SJCRH30 (cell line): ENCODE data around the gene DNAJC15. TPM values are rescaled to one million over a fixed set of nuclear protein-coding genes. Genes with fewer than 3 reads are reported as not detected.

Experiments used
- DNase-seq, 2 experiments: peaks; one replicate each; pipeline ENCODE4 v3.0.0-alpha.2; 2015 to 2020
- H3K27ac ChIP-seq: fragments of 250-450 bp; sonication (Bioruptor Pico); 2 replicates; pipeline ENCODE4 v1.5.1; 2020; ENCODE audit warnings: mild to moderate bottlenecking, moderate library complexity
- H3K27me3 ChIP-seq: fragments of 250-450 bp; sonication (Bioruptor Pico); 2 replicates; pipeline ENCODE4 v1.5.1; 2020; ENCODE audit warnings: mild to moderate bottlenecking, moderate library complexity
- H3K36me3 ChIP-seq: fragments of 250-450 bp; sonication (Bioruptor Pico); 2 replicates; pipeline ENCODE4 v1.5.1; 2020; ENCODE audit warnings: mild to moderate bottlenecking, moderate library complexity
- H3K4me1 ChIP-seq: fragments of 250-450 bp; sonication (Bioruptor Pico); 2 replicates; pipeline ENCODE4 v1.5.1; 2020; ENCODE audit warnings: mild to moderate bottlenecking, moderate library complexity
- H3K4me3 ChIP-seq: fragments of 250-450 bp; sonication (Bioruptor Pico); 2 replicates; pipeline ENCODE4 v1.5.1; 2020; ENCODE audit warnings: mild to moderate bottlenecking, moderate library complexity
- H3K9me3 ChIP-seq: fragments of 250-450 bp; sonication (Bioruptor Pico); replicated peaks from 2 replicates; pipeline ENCODE4 v1.5.1; 2020; ENCODE audit warnings: mild to moderate bottlenecking, moderate library complexity
- total RNA-seq: library from RNA; depleted of rRNA; stranded (reverse); fragments of >200 nt; shearing (Covaris generic); gene quantifications from 2 replicates; pipeline ENCODE4 v1.2.3, GENCODE V29; 2014

DNAJC15 gene
- total RNA-seq, 1 experiment from 2014 or later, result 10.1 TPM

- peaks cover 4% of the 10 kb centered on the region; the same call in 1 of the 2 replicates for H3K36me3 ChIP-seq
- no peaks in the 10 kb centered on the region for H3K27me3 ChIP-seq
- H3K27ac ChIP-seq, result no peak overlapping the region
- no peaks in the 10 kb centered on the region for H3K9me3 ChIP-seq
- H3K4me3 ChIP-seq, result no peak overlapping the region
- H3K4me1 ChIP-seq, result no peaks in the 10 kb centered on the region
- no peak for DNase-seq
These were observed 55.0 kb downstream of the DNAJC15 start for GRCh38 chr13:43078399-43078798.

DNA sequence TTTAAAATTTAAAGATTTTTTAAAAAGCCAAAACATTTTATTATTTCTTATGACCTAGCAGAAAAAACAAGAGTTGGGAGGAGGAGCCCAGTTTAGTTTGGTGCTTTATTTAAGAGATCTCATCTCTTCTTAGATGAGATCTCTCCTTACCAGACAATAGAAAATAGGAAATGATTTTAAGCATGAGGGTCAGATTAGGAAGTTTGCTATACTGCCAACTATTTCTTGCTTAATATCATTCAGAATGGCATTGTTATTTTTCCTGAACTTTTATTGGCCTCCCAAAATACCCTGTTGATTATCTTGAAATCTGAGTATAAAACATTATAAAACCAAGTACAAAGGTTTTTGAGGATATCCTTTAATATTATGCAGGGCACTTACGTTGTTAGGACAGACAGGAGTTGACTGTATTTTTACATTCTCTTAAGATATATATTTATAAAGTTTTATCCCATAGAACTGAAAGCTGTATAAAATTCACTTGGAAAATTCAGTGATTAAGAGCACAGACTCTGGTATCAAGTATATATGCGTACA lies 56.1 kb downstream of the DNAJC15 start:
- Histone ChIP-seq H3K9me3 (no peaks in the 10 kb centered on the region), H3K36me3 (peaks cover 4% of the 10 kb centered on the region; the same call in 1 of the 2 replicates), H3K27me3 (no peaks in the 10 kb centered on the region), H3K4me1 (no peaks in the 10 kb centered on the region), H3K4me3 (no peak overlapping the region), H3K27ac (no peak overlapping the region)
- DNase-seq, result no peak

GRCh38 chr13:43080199-43080598 lies 56.8 kb downstream of the DNAJC15 start:
- no peak overlapping the region for H3K27ac ChIP-seq

DNA sequence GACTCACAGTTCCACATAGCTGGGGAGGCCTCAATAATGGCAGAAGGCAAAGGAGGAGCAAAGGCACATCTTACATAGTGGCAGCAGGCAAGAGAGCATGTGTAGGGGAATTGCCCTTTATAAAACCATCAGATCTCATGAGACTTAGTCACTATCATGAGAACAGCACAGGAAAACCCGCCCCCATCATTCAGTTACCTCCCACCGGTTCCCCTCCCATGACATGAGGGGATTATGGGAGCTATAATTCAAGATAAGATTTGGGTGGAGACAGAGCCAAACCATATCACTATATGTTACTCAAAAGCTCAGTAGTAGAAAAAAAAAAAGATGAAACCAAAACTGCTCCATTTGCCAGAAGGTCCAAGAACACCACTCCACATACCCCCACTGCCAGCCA lies 58.5 kb downstream of the DNAJC15 start:
- Histone ChIP-seq H3K4me3 (no peak overlapping the region), H3K36me3 (peaks cover 4% of the 10 kb centered on the region; the same call in 1 of the 2 replicates), H3K27me3 (no peaks in the 10 kb centered on the region), H3K4me1 (no peaks in the 10 kb centered on the region), H3K27ac (no peak overlapping the region), H3K9me3 (no peaks in the 10 kb centered on the region)
- DNase-seq, result no peak

More at GRCh38 chr13:43080199-43080598, 56.8 kb downstream of the DNAJC15 start:
- Histone ChIP-seq H3K4me1 (no peaks in the 10 kb centered on the region), H3K9me3 (no peaks in the 10 kb centered on the region), H3K27me3 (no peaks in the 10 kb centered on the region), H3K4me3 (no peak overlapping the region), H3K36me3 (peaks cover 4% of the 10 kb centered on the region; the same call in 1 of the 2 replicates)
- DNase-seq, result no peak

DNA sequence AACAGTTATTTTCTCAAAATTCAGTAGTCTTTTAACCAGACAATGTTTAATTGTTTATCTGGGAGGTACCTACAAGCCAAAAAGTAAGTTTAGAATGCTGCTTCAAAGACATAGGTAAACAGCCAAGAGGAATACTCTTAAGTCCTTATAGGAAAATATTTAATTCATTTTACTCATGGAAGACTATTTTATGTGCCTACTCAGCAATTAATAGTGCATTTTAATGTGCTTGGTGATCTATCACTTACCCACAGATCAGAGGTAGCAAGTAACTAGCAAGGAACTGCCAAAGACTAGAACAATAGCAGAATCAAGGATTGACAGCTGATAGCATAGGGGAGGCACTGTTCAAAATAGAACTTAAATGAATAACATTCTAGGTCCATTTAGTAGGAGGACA lies 60.4 kb downstream of the DNAJC15 start:
- peaks cover 4% of the 10 kb centered on the region; the same call in 1 of the 2 replicates for H3K36me3 ChIP-seq
- H3K9me3 ChIP-seq, result no peaks in the 10 kb centered on the region
- H3K27ac ChIP-seq, result no peak overlapping the region
- H3K4me1 ChIP-seq, result no peaks in the 10 kb centered on the region
- DNase-seq, result no peak
- no peak overlapping the region for H3K4me3 ChIP-seq
- H3K27me3 ChIP-seq, result no peaks in the 10 kb centered on the region

GRCh38 chr13:43085545-43085944 lies 62.2 kb downstream of the DNAJC15 start:
- DNase-seq, result peak in 1 of 2 experiments; percentile 63
- Histone ChIP-seq H3K9me3 (0 out of 2 replicates have a peak, but pooled peaks cover 2% of the 10 kb centered on the region), H3K4me3 (no peak overlapping the region), H3K36me3 (no peaks in the 10 kb centered on the region; the same call in 1 of the 2 replicates), H3K27ac (no peak overlapping the region), H3K4me1 (no peaks in the 10 kb centered on the region), H3K27me3 (no peaks in the 10 kb centered on the region)

- no peaks in the 10 kb centered on the region for H3K4me1 ChIP-seq
- H3K27me3 ChIP-seq, result no peaks in the 10 kb centered on the region
- H3K4me3 ChIP-seq, result no peak overlapping the region
- no peak for DNase-seq
- no peak overlapping the region for H3K27ac ChIP-seq
- H3K36me3 ChIP-seq, result no peaks in the 10 kb centered on the region; the same call in 1 of the 2 replicates
- 0 out of 2 replicates have a peak, but pooled peaks cover 2% of the 10 kb centered on the region for H3K9me3 ChIP-seq
These were observed 62.8 kb downstream of the DNAJC15 start for GRCh38 chr13:43086181-43086580.

DNA sequence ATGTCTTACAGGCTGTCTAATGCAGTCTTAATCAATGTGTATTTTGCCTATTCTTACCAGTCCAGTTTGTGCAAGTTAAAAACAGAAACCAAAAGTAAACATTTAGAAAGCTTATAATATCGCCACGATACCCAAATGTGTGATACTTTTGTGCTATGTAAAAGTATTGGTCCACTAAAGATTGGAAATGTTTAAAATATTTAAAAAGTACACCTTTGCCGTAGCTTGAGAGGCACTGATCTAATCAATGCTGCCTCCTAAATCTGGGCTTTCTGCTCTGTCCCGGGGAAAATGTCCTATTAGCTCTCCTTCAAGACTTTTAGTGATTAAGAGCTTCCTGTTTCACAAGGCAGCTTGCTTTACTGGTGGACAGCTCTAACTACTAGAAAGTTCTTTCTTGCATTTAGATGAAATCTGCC lies 64.7 kb downstream of the DNAJC15 start:
- no peak overlapping the region for H3K27ac ChIP-seq

GRCh38 chr13:43089912-43090498 lies 66.6 kb downstream of the DNAJC15 start:
- DNase-seq, result no peak
- Histone ChIP-seq H3K9me3 (0 out of 2 replicates have a peak, but pooled peaks cover 2% of the 10 kb centered on the region), H3K27ac (no peak overlapping the region)

More for the DNA sequence above, 64.7 kb downstream of the DNAJC15 start:
- DNase-seq, result no peak
- Histone ChIP-seq H3K4me3 (no peak overlapping the region), H3K36me3 (no peaks in the 10 kb centered on the region; the same call in 1 of the 2 replicates), H3K4me1 (no peaks in the 10 kb centered on the region), H3K9me3 (0 out of 2 replicates have a peak, but pooled peaks cover 2% of the 10 kb centered on the region), H3K27me3 (no peaks in the 10 kb centered on the region)

GRCh38 chr13:43094901-43095300 lies 71.5 kb downstream of the DNAJC15 start:
- no peaks in the 10 kb centered on the region; the same call in 1 of the 2 replicates for H3K36me3 ChIP-seq
- no peaks in the 10 kb centered on the region for H3K4me1 ChIP-seq
- H3K9me3 ChIP-seq, result no peaks in the 10 kb centered on the region
- H3K27me3 ChIP-seq, result no peaks in the 10 kb centered on the region
- H3K27ac ChIP-seq, result no peak overlapping the region
- no peak for DNase-seq
- no peak overlapping the region for H3K4me3 ChIP-seq

More at GRCh38 chr13:43089912-43090498, 66.6 kb downstream of the DNAJC15 start:
- H3K4me3 ChIP-seq, result no peak overlapping the region
- H3K4me1 ChIP-seq, result no peaks in the 10 kb centered on the region
- H3K27me3 ChIP-seq, result no peaks in the 10 kb centered on the region
- H3K36me3 ChIP-seq, result no peaks in the 10 kb centered on the region; the same call in 1 of the 2 replicates

GRCh38 chr13:43095771-43096719 lies 72.7 kb downstream of the DNAJC15 start:
- H3K4me3 ChIP-seq, result no peak overlapping the region
- H3K36me3 ChIP-seq, result no peaks in the 10 kb centered on the region
- no peak for DNase-seq
- H3K4me1 ChIP-seq, result no peaks in the 10 kb centered on the region
- no peaks in the 10 kb centered on the region for H3K27me3 ChIP-seq
- H3K27ac ChIP-seq, result no peak overlapping the region
- H3K9me3 ChIP-seq, result no peaks in the 10 kb centered on the region

DNA sequence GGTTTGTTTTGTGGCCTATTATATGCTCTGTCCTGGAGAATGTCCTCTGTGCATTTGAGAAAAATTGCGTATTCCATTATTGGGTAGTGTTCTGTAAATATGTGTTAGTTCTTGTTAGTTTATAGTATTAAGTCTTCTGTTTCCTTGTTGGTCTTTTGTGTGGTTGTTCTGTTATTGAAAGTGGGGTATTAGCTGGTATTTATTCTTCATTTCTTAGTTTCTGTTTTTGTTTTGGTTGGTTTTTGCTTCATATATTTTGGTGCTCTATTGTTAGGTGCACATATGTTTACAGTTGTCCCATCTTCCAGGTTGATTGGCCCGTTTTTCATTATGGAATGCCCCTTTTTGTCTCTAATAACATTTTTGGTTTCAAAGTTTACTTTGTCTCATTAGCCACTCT lies 77.3 kb downstream of the DNAJC15 start:
- Histone ChIP-seq H3K4me1 (no peaks in the 10 kb centered on the region), H3K4me3 (no peak overlapping the region), H3K9me3 (no peaks in the 10 kb centered on the region), H3K27ac (no peak overlapping the region), H3K36me3 (no peaks in the 10 kb centered on the region), H3K27me3 (no peaks in the 10 kb centered on the region)
- DNase-seq, result no peak

GRCh38 chr13:43102304-43102703 lies 78.9 kb downstream of the DNAJC15 start:
- no peaks in the 10 kb centered on the region for H3K4me1 ChIP-seq
- no peak overlapping the region for H3K4me3 ChIP-seq

GRCh38 chr13:43107780-43108179 lies 84.4 kb downstream of the DNAJC15 start:
- H3K27me3 ChIP-seq, result no peaks in the 10 kb centered on the region
- no peak for DNase-seq
- H3K4me1 ChIP-seq, result no peaks in the 10 kb centered on the region
- no peaks in the 10 kb centered on the region for H3K9me3 ChIP-seq
- no peak overlapping the region for H3K4me3 ChIP-seq
- H3K36me3 ChIP-seq, result peaks cover 6% of the 10 kb centered on the region
- no peak overlapping the region for H3K27ac ChIP-seq

More at GRCh38 chr13:43102304-43102703, 78.9 kb downstream of the DNAJC15 start:
- Histone ChIP-seq H3K36me3 (no peaks in the 10 kb centered on the region; the same call in 1 of the 2 replicates), H3K9me3 (no peaks in the 10 kb centered on the region), H3K27ac (no peak overlapping the region), H3K27me3 (no peaks in the 10 kb centered on the region)
- no peak for DNase-seq

GRCh38 chr13:43110036-43110435 lies 86.7 kb downstream of the DNAJC15 start:
- no peaks in the 10 kb centered on the region for H3K27me3 ChIP-seq
- H3K9me3 ChIP-seq, result no peaks in the 10 kb centered on the region
- H3K27ac ChIP-seq, result no peak overlapping the region
- no peak for DNase-seq
- H3K36me3 ChIP-seq, result peaks cover 6% of the 10 kb centered on the region
- H3K4me3 ChIP-seq, result no peak overlapping the region
- H3K4me1 ChIP-seq, result no peaks in the 10 kb centered on the region
